NT2/D1 (cell line): ENCODE measurements around the gene SIAH1.

ENCODE experiments used
- SUZ12 ChIP-seq: IDR thresholded peaks from 2 replicates; pipeline ENCODE4 v1.6.1; 2011; ENCODE audit not compliant: insufficient read length, insufficient read depth; ENCODE audit errors: extremely low read depth
- YY1 ChIP-seq: IDR thresholded peaks from 2 replicates; pipeline ENCODE4 v1.6.1; 2011; ENCODE audit not compliant: insufficient read length, insufficient read depth
- ZNF274 ChIP-seq: IDR thresholded peaks from 2 replicates; pipeline ENCODE4 v1.6.1; 2011; ENCODE audit warnings: mild to moderate bottlenecking, low read depth, low read length

- TF ChIP-seq ZNF274 (no peak), SUZ12 (no peak), YY1 (no peak)
Observed at GRCh38 chr16:48359983-48360382, 25.2 kb downstream of the SIAH1 start.
